Liver (tissue), 3 donors: ENCODE data around the gene PRR23E.

ENCODE experiments used
- FOXA1 ChIP-seq: IDR thresholded peaks from 2 replicates; pipeline ENCODE4 v1.6.1; 2016; ENCODE audit warnings: antibody characterized with exemption
- HNF4G ChIP-seq: IDR thresholded peaks from 2 replicates; pipeline ENCODE4 v1.6.1; 2016; ENCODE audit warnings: antibody characterized with exemption
- RXRA ChIP-seq, 2 donors: IDR thresholded peaks; 2 replicates each; pipeline ENCODE4 v1.6.1; 2017 to 2018; ENCODE audit warnings: antibody characterized with exemption in 2 of 2, mild to moderate bottlenecking in 1 of 2
- SP1 ChIP-seq: IDR thresholded peaks from 2 replicates; pipeline ENCODE4 v1.6.1; 2018; ENCODE audit warnings: antibody characterized with exemption, mild to moderate bottlenecking
- TAF1 ChIP-seq: conservative IDR thresholded peaks from 2 replicates; pipeline ENCODE4 v1.6.1; 2016; ENCODE audit warnings: antibody characterized with exemption, mild to moderate bottlenecking
- YY1 ChIP-seq: IDR thresholded peaks from 2 replicates; pipeline ENCODE4 v1.6.1; 2016; ENCODE audit warnings: antibody characterized with exemption, mild to moderate bottlenecking
- TF ChIP-seq, protein P1 (sequence below): fragments of 150-350 bp; IDR thresholded peaks from 2 replicates; pipeline ENCODE4 v1.5.1; 2017; ENCODE audit warnings: improper control_type of control experiment, low read depth, low read length; ENCODE audit not compliant: missing input control
- TF ChIP-seq, protein P2 (sequence below): IDR thresholded peaks from 2 replicates; pipeline ENCODE4 v1.6.1; 2016; ENCODE audit warnings: antibody characterized with exemption
- TF ChIP-seq, protein P3 (sequence below): IDR thresholded peaks from 2 replicates; pipeline ENCODE4 v1.6.1; 2016; ENCODE audit warnings: antibody characterized with exemption, mild to moderate bottlenecking
- TF ChIP-seq, protein P4 (sequence below): IDR thresholded peaks from 2 replicates; pipeline ENCODE4 v1.6.1; 2016; ENCODE audit warnings: antibody characterized with exemption
- donor health status: healthy.
- donor health status: healthy.

DNA sequence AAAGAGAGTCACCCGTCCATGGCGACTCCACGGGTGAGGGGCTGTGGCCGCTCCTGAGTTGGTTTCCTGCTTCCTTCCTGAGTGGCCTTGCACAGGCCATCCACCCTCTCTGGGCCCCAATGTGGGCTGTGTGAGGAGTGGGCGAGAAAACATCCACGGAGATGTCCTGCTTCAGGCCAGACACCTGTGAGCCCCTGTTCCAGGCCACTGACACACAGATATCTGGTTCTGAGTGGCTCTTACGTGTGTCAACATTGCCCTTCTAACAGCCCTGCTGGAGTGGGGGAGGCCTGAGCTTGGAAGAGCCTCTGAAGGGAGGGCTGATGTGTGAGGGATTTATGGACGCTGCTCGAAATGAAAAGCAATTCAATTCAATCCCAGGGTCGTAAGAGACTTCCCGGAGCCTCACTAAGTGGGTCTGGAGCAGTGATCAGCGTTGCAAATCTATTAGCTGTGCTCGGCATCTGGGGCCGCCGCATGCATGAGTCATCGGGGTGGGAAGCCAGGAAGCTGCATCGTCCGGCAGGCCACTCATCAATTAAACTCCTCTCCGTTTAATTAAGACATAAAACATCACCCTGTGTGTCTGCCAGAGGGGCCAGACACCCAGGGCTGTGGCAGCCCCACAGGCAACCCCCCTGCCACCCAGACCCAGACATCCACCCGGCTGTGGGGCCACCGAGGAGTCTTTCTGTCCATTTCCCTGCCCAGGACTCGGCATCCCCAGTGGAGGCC, 20.0 kb upstream of the PRR23E start:
- TF ChIP-seq, protein P1, sequence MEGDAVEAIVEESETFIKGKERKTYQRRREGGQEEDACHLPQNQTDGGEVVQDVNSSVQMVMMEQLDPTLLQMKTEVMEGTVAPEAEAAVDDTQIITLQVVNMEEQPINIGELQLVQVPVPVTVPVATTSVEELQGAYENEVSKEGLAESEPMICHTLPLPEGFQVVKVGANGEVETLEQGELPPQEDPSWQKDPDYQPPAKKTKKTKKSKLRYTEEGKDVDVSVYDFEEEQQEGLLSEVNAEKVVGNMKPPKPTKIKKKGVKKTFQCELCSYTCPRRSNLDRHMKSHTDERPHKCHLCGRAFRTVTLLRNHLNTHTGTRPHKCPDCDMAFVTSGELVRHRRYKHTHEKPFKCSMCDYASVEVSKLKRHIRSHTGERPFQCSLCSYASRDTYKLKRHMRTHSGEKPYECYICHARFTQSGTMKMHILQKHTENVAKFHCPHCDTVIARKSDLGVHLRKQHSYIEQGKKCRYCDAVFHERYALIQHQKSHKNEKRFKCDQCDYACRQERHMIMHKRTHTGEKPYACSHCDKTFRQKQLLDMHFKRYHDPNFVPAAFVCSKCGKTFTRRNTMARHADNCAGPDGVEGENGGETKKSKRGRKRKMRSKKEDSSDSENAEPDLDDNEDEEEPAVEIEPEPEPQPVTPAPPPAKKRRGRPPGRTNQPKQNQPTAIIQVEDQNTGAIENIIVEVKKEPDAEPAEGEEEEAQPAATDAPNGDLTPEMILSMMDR = no peak
- no peak for TF ChIP-seq YY1
- TF ChIP-seq HNF4G = no peak
- no peak for TF ChIP-seq TAF1
- TF ChIP-seq, protein P2, sequence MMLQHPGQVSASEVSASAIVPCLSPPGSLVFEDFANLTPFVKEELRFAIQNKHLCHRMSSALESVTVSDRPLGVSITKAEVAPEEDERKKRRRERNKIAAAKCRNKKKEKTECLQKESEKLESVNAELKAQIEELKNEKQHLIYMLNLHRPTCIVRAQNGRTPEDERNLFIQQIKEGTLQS = no peak
- TF ChIP-seq, protein P3, sequence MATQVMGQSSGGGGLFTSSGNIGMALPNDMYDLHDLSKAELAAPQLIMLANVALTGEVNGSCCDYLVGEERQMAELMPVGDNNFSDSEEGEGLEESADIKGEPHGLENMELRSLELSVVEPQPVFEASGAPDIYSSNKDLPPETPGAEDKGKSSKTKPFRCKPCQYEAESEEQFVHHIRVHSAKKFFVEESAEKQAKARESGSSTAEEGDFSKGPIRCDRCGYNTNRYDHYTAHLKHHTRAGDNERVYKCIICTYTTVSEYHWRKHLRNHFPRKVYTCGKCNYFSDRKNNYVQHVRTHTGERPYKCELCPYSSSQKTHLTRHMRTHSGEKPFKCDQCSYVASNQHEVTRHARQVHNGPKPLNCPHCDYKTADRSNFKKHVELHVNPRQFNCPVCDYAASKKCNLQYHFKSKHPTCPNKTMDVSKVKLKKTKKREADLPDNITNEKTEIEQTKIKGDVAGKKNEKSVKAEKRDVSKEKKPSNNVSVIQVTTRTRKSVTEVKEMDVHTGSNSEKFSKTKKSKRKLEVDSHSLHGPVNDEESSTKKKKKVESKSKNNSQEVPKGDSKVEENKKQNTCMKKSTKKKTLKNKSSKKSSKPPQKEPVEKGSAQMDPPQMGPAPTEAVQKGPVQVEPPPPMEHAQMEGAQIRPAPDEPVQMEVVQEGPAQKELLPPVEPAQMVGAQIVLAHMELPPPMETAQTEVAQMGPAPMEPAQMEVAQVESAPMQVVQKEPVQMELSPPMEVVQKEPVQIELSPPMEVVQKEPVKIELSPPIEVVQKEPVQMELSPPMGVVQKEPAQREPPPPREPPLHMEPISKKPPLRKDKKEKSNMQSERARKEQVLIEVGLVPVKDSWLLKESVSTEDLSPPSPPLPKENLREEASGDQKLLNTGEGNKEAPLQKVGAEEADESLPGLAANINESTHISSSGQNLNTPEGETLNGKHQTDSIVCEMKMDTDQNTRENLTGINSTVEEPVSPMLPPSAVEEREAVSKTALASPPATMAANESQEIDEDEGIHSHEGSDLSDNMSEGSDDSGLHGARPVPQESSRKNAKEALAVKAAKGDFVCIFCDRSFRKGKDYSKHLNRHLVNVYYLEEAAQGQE = no peak
- TF ChIP-seq RXRA (IDR thresholded peaks at IDR 0.05) = no peak
- TF ChIP-seq FOXA1 = no peak
- TF ChIP-seq SP1 = no peak
- TF ChIP-seq, protein P4, sequence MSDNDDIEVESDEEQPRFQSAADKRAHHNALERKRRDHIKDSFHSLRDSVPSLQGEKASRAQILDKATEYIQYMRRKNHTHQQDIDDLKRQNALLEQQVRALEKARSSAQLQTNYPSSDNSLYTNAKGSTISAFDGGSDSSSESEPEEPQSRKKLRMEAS = no peak
